ENCODE measurements around the gene FAF1. TPM values are rescaled to one million over a fixed set of nuclear protein-coding genes. Genes with fewer than 3 reads are reported as not detected.

The FAF1 gene
- total and polyA plus RNA-seq, 9 of the 15 experiments (the other 6 are each of a cell fraction or from before 2014, with no cell fraction given), result 48.7 to 225 (median 118) TPM

GRCh38 chr1:50930965-50931737, 28.9 kb downstream of the FAF1 start (continued):
- TF ChIP-seq CEBPB (tag; IDR thresholded peaks at IDR 0.05), result no peak
- no peak for TF ChIP-seq SAP30 (IDR thresholded peaks at IDR 0.05; ENCODE audit: borderline replicate concordance, insufficient read depth, low read depth, low read length, poor library complexity, severe bottlenecking)
- peak; percentile 49; the same call in 1 of the 2 replicates for TF ChIP-seq CXXC5 (CRISPR knock-in tag; IDR thresholded peaks at IDR 0.05)
- TF ChIP-seq SAFB2 (IDR thresholded peaks at IDR 0.05; ENCODE audit: borderline replicate concordance, low read depth, low read length, severe bottlenecking), result no peak
- TF ChIP-seq CBFA2T2 (conservative IDR thresholded peaks at IDR 0.05), result no peak; the same call in 1 of the 2 replicates
- no peak for TF ChIP-seq ILK (tag; IDR thresholded peaks at IDR 0.05; ENCODE audit: borderline replicate concordance, low read depth)
- TF ChIP-seq NCOA1 (IDR thresholded peaks at IDR 0.05; ENCODE audit: low read depth), result no peak
- TF ChIP-seq NR2C1 (IDR thresholded peaks at IDR 0.05), result no peak
- no peak for TF ChIP-seq NR2C1 (tag; IDR thresholded peaks at IDR 0.05)
- TF ChIP-seq KDM5B (IDR thresholded peaks at IDR 0.05; ENCODE audit: insufficient replicate concordance, low read depth, low read length), result no peak
- peak; percentile 75 for TF ChIP-seq EGR1 (conservative IDR thresholded peaks at IDR 0.05)
- peak; percentile 56; the same call in 1 of the 2 replicates for TF ChIP-seq MITF (IDR thresholded peaks at IDR 0.05)
- TF ChIP-seq AFF1 (IDR thresholded peaks at IDR 0.05; ENCODE audit: low read depth in 1 of 2, partially characterized antibody in 2 of 2), result peak in 1 of 2 experiments; percentile 63
- no peak for TF ChIP-seq HBP1 (CRISPR knock-in tag; IDR thresholded peaks at IDR 0.05)
- no peak for TF ChIP-seq ZNF280A (IDR thresholded peaks at IDR 0.05; ENCODE audit: low read depth, partially characterized antibody)
- TF ChIP-seq GATA2 (CRISPR knock-in tag; IDR thresholded peaks at IDR 0.05), result no peak
- TF ChIP-seq ZNF507 (tag; conservative IDR thresholded peaks at IDR 0.05), result peak; percentile 100
- TF ChIP-seq ZFP36 (IDR thresholded peaks at IDR 0.05; ENCODE audit: low read depth, low read length, partially characterized antibody), result peak; percentile 77
- TF ChIP-seq SMARCB1 (IDR thresholded peaks at IDR 0.05; ENCODE audit: insufficient read length, low read depth), result no peak

All from K562 (cell line).